GM12891 (cell line): ENCODE results near the gene CADM2.

Source experiments
- PAX5 ChIP-seq: IDR thresholded peaks from 2 replicates; pipeline ENCODE4 v1.6.1; 2011; ENCODE audit warnings: low read length, moderate library complexity, mild to moderate bottlenecking; ENCODE audit not compliant: insufficient read depth, severe bottlenecking
- POLR2A ChIP-seq: IDR thresholded peaks from 2 replicates; pipeline ENCODE4 v1.6.1; 2011; ENCODE audit warnings: low read depth, low read length, control low read depth
- POLR2AphosphoS5 ChIP-seq: IDR thresholded peaks from 2 replicates; pipeline ENCODE4 v1.6.1; 2011; ENCODE audit warnings: low read depth, low read length, control low read depth
- POU2F2 ChIP-seq: IDR thresholded peaks from 2 replicates; pipeline ENCODE4 v1.6.1; 2011; ENCODE audit warnings: low read depth, mild to moderate bottlenecking, control low read depth, low read length, moderate library complexity
- SPI1 ChIP-seq: IDR thresholded peaks from 2 replicates; pipeline ENCODE4 v1.6.1; 2011; ENCODE audit warnings: low read depth, low read length, control low read depth
- TAF1 ChIP-seq: IDR thresholded peaks from 2 replicates; pipeline ENCODE4 v1.6.1; 2011; ENCODE audit warnings: low read depth, low read length, control low read depth

- no peak for TF ChIP-seq POLR2AphosphoS5
- TF ChIP-seq POLR2A: no peak
- TF ChIP-seq POU2F2: no peak
- TF ChIP-seq TAF1: no peak
- TF ChIP-seq SPI1: no peak
- no peak for TF ChIP-seq PAX5
These were observed 33.2 kb upstream of the CADM2 start for GRCh38 chr3:84925571-84925970.
